Measurements from ENCODE around the gene MYO18A. TPM values are rescaled to one million over a fixed set of nuclear protein-coding genes. Genes with fewer than 3 reads are reported as not detected.
"Not testable (repeated sequence)": the region's sequence is repeated elsewhere in the genome, so short reads cannot be mapped to it uniquely, and the experiment has no call there.

MYO18A gene
- polyA plus RNA-seq, 3 donors = 32.6 to 39.4 (median 36.6) TPM

DNA sequence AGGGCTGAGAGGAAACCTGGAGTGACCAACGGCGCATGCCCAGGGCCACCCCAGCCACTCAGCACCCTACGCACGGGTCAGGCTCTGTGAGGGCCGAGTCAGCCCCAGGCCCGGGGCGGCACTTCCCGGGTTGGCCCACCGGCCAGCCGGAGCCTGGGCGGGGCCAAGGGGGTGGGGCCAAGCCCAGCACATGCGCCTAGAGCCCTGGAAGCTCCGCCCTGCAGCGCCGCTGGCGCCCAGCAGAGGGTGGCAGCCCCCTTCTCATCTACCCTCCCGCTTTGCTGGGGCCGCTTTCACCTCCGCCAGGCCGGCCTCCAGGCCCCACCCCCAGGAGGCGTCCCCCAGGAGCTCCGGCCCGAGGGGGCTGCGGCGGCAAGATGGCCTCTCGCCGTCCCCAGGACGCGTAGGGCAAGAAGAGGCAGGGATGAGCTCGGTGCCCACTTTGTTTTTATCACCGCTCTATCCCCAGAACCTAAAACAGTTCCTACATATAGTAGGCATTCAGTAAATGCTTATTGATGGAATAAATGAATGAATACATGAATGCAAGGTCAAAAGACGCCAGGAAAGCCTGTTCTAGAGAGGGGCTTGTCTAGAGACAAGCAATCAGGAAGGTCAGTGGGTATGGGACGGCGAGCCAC, 31.3 kb downstream of the MYO18A start:
- peak in 2 of 3 donors; percentile 83 to 86 for DNase-seq (ENCODE audit: low read depth in 3 of 3, low spot score in 2 of 3)

GRCh38 chr17:29148257-29148789, 31.9 kb downstream of the MYO18A start:
- no peak for DNase-seq (ENCODE audit: low read depth in 3 of 3, low spot score in 2 of 3)

- DNase-seq (ENCODE audit: low read depth in 3 of 3, low spot score in 2 of 3) = no peak
Measured at GRCh38 chr17:29147682-29148081, 32.5 kb downstream of the MYO18A start.

GRCh38 chr17:29147228-29147627, 33.0 kb downstream of the MYO18A start:
- DNase-seq (ENCODE audit: low read depth in 3 of 3, low spot score in 2 of 3) = not testable (repeated sequence)

GRCh38 chr17:29146369-29146972, 33.7 kb downstream of the MYO18A start:
- no peak for DNase-seq (ENCODE audit: low read depth in 3 of 3, low spot score in 2 of 3)

GRCh38 chr17:29145289-29146073, 34.7 kb downstream of the MYO18A start:
- DNase-seq (ENCODE audit: low read depth in 3 of 3, low spot score in 2 of 3) = no peak

- DNase-seq (ENCODE audit: low read depth in 3 of 3, low spot score in 2 of 3) = no peak
Measured at GRCh38 chr17:29143894-29144293, 36.3 kb downstream of the MYO18A start.

DNA sequence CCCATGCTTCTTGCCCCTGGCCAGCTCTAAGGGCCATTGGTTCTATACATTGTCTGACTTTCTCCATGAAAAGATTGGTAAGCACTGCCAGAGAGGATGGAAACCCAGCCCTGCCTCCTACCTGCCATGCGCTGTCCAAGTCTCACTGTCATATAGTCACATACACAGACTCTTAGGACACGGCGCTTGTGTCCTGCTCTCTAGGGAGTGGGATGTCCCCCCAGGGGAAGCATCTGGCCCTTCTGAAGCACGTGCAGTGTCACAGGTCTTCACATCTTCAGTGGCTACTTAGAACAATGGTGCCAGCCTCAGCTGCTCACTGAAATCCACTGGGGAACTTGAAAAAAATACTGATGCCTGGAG, 38.7 kb downstream of the MYO18A start:
- DNase-seq (ENCODE audit: low read depth in 3 of 3, low spot score in 2 of 3) = no peak

GRCh38 chr17:29140631-29141513, 39.3 kb downstream of the MYO18A start:
- no peak for DNase-seq (ENCODE audit: low read depth in 3 of 3, low spot score in 2 of 3)

GRCh38 chr17:29140051-29140621, 40.1 kb downstream of the MYO18A start:
- no peak for DNase-seq (ENCODE audit: low read depth in 3 of 3, low spot score in 2 of 3)

GRCh38 chr17:29138971-29139691, 41.1 kb downstream of the MYO18A start:
- no peak for DNase-seq (ENCODE audit: low read depth in 3 of 3, low spot score in 2 of 3)

DNA sequence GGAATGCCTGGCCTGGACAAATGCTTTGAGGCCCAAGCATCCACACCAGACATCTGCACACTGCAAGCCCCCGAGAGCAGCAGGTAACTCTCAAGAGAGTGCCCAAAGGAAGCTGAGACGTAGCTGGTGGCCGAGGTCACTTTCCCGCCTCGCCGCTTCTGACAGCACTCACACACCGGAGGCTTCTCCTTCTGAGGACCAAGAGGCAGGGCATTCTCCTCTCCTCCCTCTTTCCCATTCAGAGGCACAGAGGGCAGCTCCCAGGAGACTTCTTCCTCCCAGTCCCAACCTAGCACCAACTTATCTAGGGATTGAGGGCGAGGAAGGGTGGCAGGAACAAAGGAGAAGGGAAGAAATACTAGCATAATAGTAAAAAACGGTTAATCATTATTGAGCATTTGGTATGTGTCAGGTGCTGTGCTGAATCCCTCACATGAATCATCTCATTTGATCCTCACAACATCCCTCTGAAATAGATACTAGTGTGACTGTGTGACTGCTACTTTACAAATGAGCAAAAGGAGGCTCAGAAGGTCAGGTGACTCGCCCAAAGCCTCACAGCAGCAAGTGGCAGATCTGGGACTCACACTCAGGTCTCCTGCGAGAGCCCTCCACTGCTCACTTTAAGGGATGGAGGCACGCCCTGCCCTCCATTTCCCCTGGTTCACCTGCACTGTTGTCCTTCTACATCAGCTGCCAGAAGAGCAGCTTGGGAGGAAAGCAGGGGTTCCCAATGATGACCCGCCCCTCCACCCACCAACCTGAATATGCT, 41.8 kb downstream of the MYO18A start:
- no peak for DNase-seq (ENCODE audit: low read depth in 3 of 3, low spot score in 2 of 3)

DNA sequence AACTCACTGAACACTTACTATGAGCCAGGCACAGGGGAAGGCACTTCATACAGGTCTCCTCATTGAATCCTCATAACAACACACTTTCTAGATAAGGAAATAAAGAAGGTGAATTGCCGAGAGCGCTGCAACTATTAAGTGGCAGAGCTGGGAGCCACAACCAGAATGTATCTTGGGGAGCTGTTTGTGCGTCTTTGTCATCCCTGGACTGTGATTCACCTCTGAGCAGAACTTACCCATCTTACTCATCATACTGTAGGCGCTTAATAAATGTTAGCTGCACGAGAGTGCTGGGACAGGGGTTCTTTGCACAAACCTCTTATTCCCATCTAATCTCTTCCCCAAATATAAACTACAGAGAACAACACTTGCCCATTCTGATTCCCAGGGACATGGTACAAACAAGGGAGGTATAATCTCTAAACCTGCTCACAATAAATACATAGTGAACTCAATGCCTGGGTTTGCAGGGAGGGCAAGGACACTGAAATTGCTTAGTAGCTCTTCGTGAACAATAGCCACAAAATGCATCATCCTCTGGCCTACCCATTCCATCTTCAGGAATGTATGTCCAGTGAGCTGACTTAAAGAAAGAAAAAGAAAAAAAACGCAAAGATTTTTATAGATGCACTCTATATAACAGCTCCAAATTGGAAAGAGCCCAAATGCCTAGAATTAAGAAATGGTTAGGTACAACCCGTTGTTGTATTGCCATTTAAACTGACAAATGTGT, 43.0 kb downstream of the MYO18A start:
- no peak for DNase-seq (ENCODE audit: low read depth in 3 of 3, low spot score in 2 of 3)

- no peak for DNase-seq (ENCODE audit: low read depth in 3 of 3, low spot score in 2 of 3)
Measured at GRCh38 chr17:29135464-29135863, 44.7 kb downstream of the MYO18A start.

DNA sequence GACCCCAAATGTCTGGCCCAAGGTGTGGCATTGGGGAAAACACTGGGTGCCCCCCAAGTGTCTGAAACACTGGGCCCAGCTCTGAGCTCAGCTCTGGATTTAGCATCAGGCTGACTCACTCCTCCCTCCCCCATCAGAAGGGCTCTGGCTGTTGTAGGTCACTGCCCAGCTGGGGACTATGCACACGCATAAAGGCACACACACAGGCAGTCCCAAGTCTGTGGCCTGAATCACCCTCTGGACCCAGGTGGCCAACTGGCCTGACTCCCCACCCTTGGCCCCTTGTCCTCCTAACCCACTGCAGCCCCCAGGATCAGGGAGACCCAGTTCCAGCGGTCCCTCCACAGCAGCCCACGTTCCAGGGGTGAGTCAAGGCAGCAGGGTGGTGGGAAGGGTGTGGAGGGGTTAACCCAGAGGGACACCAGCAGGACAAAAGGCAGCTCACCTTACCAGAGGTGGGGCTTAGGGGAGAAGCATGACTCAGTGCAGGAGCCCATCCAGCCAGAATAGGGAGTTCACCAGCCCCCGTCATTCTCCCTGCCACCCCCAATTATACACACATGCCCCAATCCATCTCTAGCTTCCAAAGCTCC, 47.0 kb downstream of the MYO18A start:
- DNase-seq (ENCODE audit: low read depth in 3 of 3, low spot score in 2 of 3) = no peak

GRCh38 chr17:29131814-29132682, 48.1 kb downstream of the MYO18A start:
- no peak for DNase-seq (ENCODE audit: low read depth in 3 of 3, low spot score in 2 of 3)

DNA sequence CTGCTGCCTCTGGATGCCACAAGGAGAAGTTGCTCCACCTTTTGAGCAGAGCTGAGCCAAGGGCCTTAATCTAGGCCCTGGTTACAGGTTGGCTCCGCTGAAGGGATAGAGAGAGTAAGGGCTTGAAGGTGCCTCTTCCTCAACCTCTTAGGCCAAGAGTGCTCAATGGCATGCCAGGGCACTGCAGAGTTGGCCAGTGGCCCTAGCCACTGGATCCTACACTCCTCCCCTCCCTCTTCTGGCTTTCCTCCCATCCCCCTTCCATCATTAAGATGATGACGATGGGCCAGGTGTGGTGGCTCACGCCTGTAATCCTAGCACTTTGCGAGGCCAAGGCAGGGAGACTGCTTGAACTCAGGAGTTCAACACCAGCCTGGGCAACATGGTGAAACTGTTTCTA, 50.5 kb downstream of the MYO18A start:
- DNase-seq (ENCODE audit: low read depth in 3 of 3, low spot score in 2 of 3) = no peak

Measured in right renal cortex interstitium (tissue), 3 donors.